Measurements from ENCODE around the gene ESAM. TPM values are rescaled to one million over a fixed set of nuclear protein-coding genes. Genes with fewer than 3 reads are reported as not detected.
A peak's percentile ranks its signal among the peaks of the same experiment; 100 is the strongest.

ESAM gene
- total RNA-seq, 3 donors from 2014 or later (not counting 1 experiment from before 2014, with no cell fraction given), result 1.2 to 2.2 (median 1.5) TPM

DNA sequence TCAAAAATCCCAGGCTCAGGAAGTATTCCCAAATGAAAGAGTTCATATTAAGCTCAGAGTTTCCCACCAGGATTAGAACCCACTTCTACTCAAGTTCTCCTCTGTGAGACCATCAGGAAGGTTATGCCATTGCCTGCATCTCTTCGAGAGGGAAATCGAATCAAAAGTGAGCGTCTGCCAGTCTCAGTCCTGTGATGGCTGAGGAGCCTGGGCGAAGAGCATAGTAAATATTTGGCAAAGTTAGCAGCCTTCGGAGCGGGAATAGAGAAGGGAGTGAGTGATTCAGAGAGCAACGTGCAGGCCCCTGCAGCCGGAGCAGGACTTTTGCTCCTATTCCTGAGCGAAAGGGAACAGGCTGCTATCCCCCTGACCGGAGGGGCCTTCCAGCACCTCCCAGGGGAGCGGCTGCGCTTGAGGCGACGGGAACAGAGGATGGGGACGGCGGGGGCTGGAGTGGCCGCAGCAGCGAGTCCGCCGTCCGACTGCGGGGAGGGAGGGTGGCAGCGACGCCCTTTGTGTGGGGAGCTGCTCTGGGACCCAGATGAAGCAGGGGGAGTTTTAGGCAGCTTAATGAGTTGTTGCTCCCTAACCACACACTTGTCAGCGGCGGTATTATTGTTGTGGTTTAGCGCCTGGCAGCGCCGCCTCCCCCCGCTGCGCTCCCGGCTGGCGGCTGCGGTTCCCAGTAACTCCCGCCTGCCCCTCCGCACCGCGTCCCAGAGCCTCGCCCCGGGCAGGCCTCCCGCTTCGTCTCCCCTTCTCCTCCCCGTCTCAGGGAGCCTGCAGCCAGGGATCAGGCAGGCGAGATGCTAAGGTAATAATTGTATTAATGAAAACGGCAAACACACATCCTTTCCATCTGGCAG lies 44.1 kb downstream of the ESAM start:
- no peaks in the 10 kb centered on the region for H3K36me3 Mint-ChIP-seq
- Histone ChIP-seq H3K36me3 (ENCODE audit: control insufficient read depth, insufficient read depth, low read length) (no peaks in the 10 kb centered on the region), H3K27ac (ENCODE audit: low read length) (no peak overlapping the region), H3K4me3 (ENCODE audit: low read length) (no peak overlapping the region), H3K4me1 (ENCODE audit: control insufficient read depth, insufficient read depth, low read length) (peaks cover 12% of the 10 kb centered on the region), H3K9me3 (ENCODE audit: control insufficient read depth, insufficient read depth, low read length) (no peaks in the 10 kb centered on the region), H3K27me3 (ENCODE audit: control insufficient read depth, insufficient read depth, low read length) (peaks cover 35% of the 10 kb centered on the region)
- ATAC-seq (peak; percentile 49 to 82 (median 52)), DNase-seq (peak in 1 of 2 donors; percentile 66)
- H3K27ac Mint-ChIP-seq, result no peak overlapping the region
- TF ChIP-seq, protein P1, sequence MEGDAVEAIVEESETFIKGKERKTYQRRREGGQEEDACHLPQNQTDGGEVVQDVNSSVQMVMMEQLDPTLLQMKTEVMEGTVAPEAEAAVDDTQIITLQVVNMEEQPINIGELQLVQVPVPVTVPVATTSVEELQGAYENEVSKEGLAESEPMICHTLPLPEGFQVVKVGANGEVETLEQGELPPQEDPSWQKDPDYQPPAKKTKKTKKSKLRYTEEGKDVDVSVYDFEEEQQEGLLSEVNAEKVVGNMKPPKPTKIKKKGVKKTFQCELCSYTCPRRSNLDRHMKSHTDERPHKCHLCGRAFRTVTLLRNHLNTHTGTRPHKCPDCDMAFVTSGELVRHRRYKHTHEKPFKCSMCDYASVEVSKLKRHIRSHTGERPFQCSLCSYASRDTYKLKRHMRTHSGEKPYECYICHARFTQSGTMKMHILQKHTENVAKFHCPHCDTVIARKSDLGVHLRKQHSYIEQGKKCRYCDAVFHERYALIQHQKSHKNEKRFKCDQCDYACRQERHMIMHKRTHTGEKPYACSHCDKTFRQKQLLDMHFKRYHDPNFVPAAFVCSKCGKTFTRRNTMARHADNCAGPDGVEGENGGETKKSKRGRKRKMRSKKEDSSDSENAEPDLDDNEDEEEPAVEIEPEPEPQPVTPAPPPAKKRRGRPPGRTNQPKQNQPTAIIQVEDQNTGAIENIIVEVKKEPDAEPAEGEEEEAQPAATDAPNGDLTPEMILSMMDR (IDR thresholded peaks at IDR 0.05), result no peak
- H3K27me3 Mint-ChIP-seq (ENCODE audit: low read depth in 2 of 2), result peaks cover 73 to 81% of the 10 kb centered on the region in 2 donors
- peak overlapping the region; percentile 73 for H3K4me3 Mint-ChIP-seq
- intact Hi-C loops (cut with micrococcal nuclease), result no loop called here
- WGBS (ENCODE audit: insufficient coverage), result 1% methylated on average over 40 of the region's 45 CpGs
- H3K9me3 Mint-ChIP-seq, result no peaks in the 10 kb centered on the region
- H3K4me1 Mint-ChIP-seq, result peaks cover 9 to 13% of the 10 kb centered on the region in 2 donors

DNA sequence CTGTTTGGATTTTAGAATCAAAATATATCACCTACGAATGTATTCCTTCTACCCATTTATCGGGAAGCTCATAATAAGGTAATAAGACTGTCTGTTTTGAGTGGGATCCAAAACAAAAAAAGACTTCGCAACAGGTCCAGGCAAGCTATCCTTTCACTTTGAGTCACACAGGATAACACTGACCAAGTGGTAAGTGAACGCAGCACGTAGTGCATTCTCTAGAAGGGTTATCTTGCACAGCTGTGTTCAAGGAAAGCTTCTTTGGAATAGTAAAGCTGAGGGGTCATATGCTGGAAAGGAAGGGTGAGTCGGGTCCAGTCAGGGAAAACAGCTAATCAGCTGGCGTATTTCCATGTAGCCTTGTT lies 44.7 kb downstream of the ESAM start:
- ATAC-seq, result no peak
- TF ChIP-seq, protein P1 (IDR thresholded peaks at IDR 0.05), result no peak
- DNase-seq, result no peak
- peaks cover 12% of the 10 kb centered on the region for H3K4me1 ChIP-seq (ENCODE audit: control insufficient read depth, insufficient read depth, low read length)
- H3K4me3 ChIP-seq (ENCODE audit: low read length), result no peak overlapping the region
- peak overlapping the region; percentile 73 for H3K4me3 Mint-ChIP-seq
- WGBS (ENCODE audit: insufficient coverage), result 40% methylated on average over 5 of the region's 7 CpGs
- no peak overlapping the region for H3K27ac ChIP-seq (ENCODE audit: low read length)
- H3K27me3 Mint-ChIP-seq (ENCODE audit: low read depth in 2 of 2), result peaks cover 69 to 81% of the 10 kb centered on the region in 2 donors
- H3K36me3 ChIP-seq (ENCODE audit: control insufficient read depth, insufficient read depth, low read length), result no peaks in the 10 kb centered on the region
- intact Hi-C loops (cut with micrococcal nuclease), result no loop called here
- H3K27me3 ChIP-seq (ENCODE audit: control insufficient read depth, insufficient read depth, low read length), result peaks cover 35% of the 10 kb centered on the region
- no peaks in the 10 kb centered on the region for H3K36me3 Mint-ChIP-seq
- H3K9me3 ChIP-seq (ENCODE audit: control insufficient read depth, insufficient read depth, low read length), result no peaks in the 10 kb centered on the region
- no peaks in the 10 kb centered on the region for H3K9me3 Mint-ChIP-seq
- no peak overlapping the region for H3K27ac Mint-ChIP-seq
- H3K4me1 Mint-ChIP-seq, result peaks cover 9 to 13% of the 10 kb centered on the region in 2 donors

DNA sequence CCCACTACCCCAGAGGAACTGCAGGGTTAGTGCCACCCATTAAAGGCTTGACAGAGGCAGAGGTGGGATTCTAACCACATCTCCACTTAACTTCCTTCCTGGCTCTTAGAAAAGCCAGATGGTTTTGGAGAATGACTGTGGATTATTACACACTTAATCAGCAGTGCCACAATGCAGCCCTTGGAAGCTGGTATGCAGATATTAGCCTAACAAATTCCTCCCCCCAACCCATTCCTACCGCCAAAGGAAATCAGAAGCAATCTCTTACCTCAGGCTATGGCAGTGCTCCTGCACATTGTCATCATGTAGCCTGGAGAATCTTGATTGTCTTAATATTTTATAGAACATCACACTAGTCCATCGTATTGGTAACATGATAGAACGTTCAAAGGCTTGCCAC lies 45.5 kb downstream of the ESAM start:
- DNase-seq (no peak), ATAC-seq (no peak)
- Histone ChIP-seq H3K9me3 (ENCODE audit: control insufficient read depth, insufficient read depth, low read length) (no peaks in the 10 kb centered on the region), H3K27me3 (ENCODE audit: control insufficient read depth, insufficient read depth, low read length) (peaks cover 35% of the 10 kb centered on the region), H3K4me1 (ENCODE audit: control insufficient read depth, insufficient read depth, low read length) (peaks cover 12% of the 10 kb centered on the region), H3K36me3 (ENCODE audit: control insufficient read depth, insufficient read depth, low read length) (no peaks in the 10 kb centered on the region), H3K4me3 (ENCODE audit: low read length) (no peak overlapping the region), H3K27ac (ENCODE audit: low read length) (no peak overlapping the region)
- Mint-ChIP-seq H3K27ac (no peak overlapping the region), H3K9me3 (no peaks in the 10 kb centered on the region), H3K4me3 (no peak overlapping the region), H3K4me1 (peaks cover 9 to 13% of the 10 kb centered on the region in 2 donors), H3K36me3 (no peaks in the 10 kb centered on the region), H3K27me3 (ENCODE audit: low read depth in 2 of 2) (peaks cover 66 to 81% of the 10 kb centered on the region in 2 donors)
- TF ChIP-seq, protein P1 (IDR thresholded peaks at IDR 0.05), result no peak
- WGBS (ENCODE audit: insufficient coverage), result 14% methylated on average over 1 of the region's 3 CpGs
- intact Hi-C loops (cut with micrococcal nuclease), result no loop called here
